Dermis microvascular lymphatic vessel endothelial cell (primary cell): Measurements from ENCODE around the gene NSFL1C. TPM values are rescaled to one million over a fixed set of nuclear protein-coding genes. Genes with fewer than 3 reads are reported as not detected.
"Not testable (repeated sequence)": the region's sequence is repeated elsewhere in the genome, so short reads cannot be mapped to it uniquely, and the experiment has no call there.

Experiments used
- DNase-seq, 2 donors: peaks; one replicate each; pipeline versions ENCODE4 v3.0.0 to v3.0.0-alpha.2; 2010; ENCODE audit warnings: low read depth in 2 of 2
- total RNA-seq: library from RNA; depleted of rRNA; stranded (reverse); fragments of >200 nt; gene quantifications from 2 replicates; pipeline ENCODE4 v1.2.1, GENCODE V29; 2014

NSFL1C gene
- total RNA-seq, 1 donor from 2014 or later, result 19.1 TPM

GRCh38 chr20:1426231-1426849 lies 40.3 kb downstream of the NSFL1C start:
- DNase-seq, result no peak

GRCh38 chr20:1424336-1424735 lies 42.3 kb downstream of the NSFL1C start:
- DNase-seq, result no peak

- peak in 1 of 2 donors; percentile 26 for DNase-seq
These were observed 43.0 kb downstream of the NSFL1C start for GRCh38 chr20:1423625-1424106.

- no peak for DNase-seq
These were observed 43.4 kb downstream of the NSFL1C start for GRCh38 chr20:1423206-1423605.

GRCh38 chr20:1422753-1423152 lies 43.9 kb downstream of the NSFL1C start:
- DNase-seq, result no peak

- DNase-seq, result no peak
These were observed 46.6 kb downstream of the NSFL1C start for GRCh38 chr20:1420066-1420465.

GRCh38 chr20:1418350-1418749 lies 48.3 kb downstream of the NSFL1C start:
- peak in 1 of 2 donors; percentile 72 for DNase-seq

GRCh38 chr20:1417790-1418189 lies 48.9 kb downstream of the NSFL1C start:
- DNase-seq, result no peak

GRCh38 chr20:1417273-1417672 lies 49.4 kb downstream of the NSFL1C start:
- DNase-seq, result peak in 1 of 2 donors; percentile 48

GRCh38 chr20:1415667-1416468 lies 50.8 kb downstream of the NSFL1C start:
- peak in 1 of 2 donors; percentile 85 for DNase-seq

GRCh38 chr20:1414982-1415381 lies 51.7 kb downstream of the NSFL1C start:
- DNase-seq, result no peak

GRCh38 chr20:1405801-1406200 lies 60.8 kb downstream of the NSFL1C start:
- no peak for DNase-seq

GRCh38 chr20:1403624-1404023 lies 63.0 kb downstream of the NSFL1C start:
- no peak for DNase-seq

GRCh38 chr20:1402149-1402548 lies 64.5 kb downstream of the NSFL1C start:
- DNase-seq, result no peak

- DNase-seq, result no peak
These were observed 65.2 kb downstream of the NSFL1C start for GRCh38 chr20:1401451-1401907.

GRCh38 chr20:1399678-1400366 lies 66.8 kb downstream of the NSFL1C start:
- DNase-seq, result peak; percentile 94 to 97

- not testable (repeated sequence) for DNase-seq
These were observed 68.5 kb downstream of the NSFL1C start for GRCh38 chr20:1398185-1398584.

- no peak for DNase-seq
These were observed 68.9 kb downstream of the NSFL1C start for GRCh38 chr20:1397710-1398109.

- DNase-seq, result peak in 1 of 2 donors; percentile 59
These were observed 69.9 kb downstream of the NSFL1C start for GRCh38 chr20:1396702-1397101.

GRCh38 chr20:1396264-1396663 lies 70.4 kb downstream of the NSFL1C start:
- DNase-seq, result peak; percentile 67 to 88

- no peak for DNase-seq
These were observed 72.0 kb downstream of the NSFL1C start for GRCh38 chr20:1394686-1395085.

GRCh38 chr20:1393507-1393882 lies 73.2 kb downstream of the NSFL1C start:
- peak in 1 of 2 donors; percentile 61 for DNase-seq
